ENCODE results near the gene PPP4R3B.

DNA sequence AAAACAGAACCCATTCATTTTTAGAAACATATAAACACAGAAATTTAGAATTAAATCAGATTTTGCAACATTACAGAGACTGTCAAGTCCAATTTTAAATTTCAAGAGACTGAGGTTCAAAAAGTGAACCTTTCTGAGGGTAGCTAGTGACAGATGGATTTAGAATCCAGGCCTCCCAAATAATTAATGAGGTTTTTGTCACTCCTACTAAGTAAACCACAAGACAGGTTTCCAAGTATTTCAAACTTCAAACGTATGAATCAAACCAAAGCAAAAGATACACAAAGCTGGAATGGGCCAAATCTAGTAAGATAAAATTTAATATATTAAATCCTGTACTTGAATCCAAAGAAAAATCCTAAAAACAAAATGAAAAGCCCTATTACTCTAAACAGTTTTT lies 25.3 kb downstream of the PPP4R3B start:
- TF ChIP-seq POLR2A (IDR thresholded peaks at IDR 0.05), result no peak
- TF ChIP-seq, protein P1, sequence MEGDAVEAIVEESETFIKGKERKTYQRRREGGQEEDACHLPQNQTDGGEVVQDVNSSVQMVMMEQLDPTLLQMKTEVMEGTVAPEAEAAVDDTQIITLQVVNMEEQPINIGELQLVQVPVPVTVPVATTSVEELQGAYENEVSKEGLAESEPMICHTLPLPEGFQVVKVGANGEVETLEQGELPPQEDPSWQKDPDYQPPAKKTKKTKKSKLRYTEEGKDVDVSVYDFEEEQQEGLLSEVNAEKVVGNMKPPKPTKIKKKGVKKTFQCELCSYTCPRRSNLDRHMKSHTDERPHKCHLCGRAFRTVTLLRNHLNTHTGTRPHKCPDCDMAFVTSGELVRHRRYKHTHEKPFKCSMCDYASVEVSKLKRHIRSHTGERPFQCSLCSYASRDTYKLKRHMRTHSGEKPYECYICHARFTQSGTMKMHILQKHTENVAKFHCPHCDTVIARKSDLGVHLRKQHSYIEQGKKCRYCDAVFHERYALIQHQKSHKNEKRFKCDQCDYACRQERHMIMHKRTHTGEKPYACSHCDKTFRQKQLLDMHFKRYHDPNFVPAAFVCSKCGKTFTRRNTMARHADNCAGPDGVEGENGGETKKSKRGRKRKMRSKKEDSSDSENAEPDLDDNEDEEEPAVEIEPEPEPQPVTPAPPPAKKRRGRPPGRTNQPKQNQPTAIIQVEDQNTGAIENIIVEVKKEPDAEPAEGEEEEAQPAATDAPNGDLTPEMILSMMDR (IDR thresholded peaks at IDR 0.05), result no peak
